ENCODE results near the gene CHD6. TPM values are rescaled to one million over a fixed set of nuclear protein-coding genes. Genes with fewer than 3 reads are reported as not detected.
A peak's percentile ranks its signal among the peaks of the same experiment; 100 is the strongest.

The CHD6 gene
- total RNA-seq, 1 donor from 2014 or later: 114 TPM

- no peak overlapping the region for H3K4me3 Mint-ChIP-seq (ENCODE audit: low read depth)
- no peak for TF ChIP-seq CTCF (IDR thresholded peaks at IDR 0.05; ENCODE audit: unreplicated experiment)
- H3K4me1 Mint-ChIP-seq (ENCODE audit: low read depth): peaks cover 20% of the 10 kb centered on the region
- DNase-seq (ENCODE audit: low spot score, unreplicated experiment): no peak
- peak overlapping the region; percentile 77 for H3K27ac Mint-ChIP-seq
- peaks cover 31% of the 10 kb centered on the region for H3K36me3 Mint-ChIP-seq (ENCODE audit: insufficient read depth)
- H3K27me3 Mint-ChIP-seq: no peaks in the 10 kb centered on the region
- no peaks in the 10 kb centered on the region for H3K9me3 Mint-ChIP-seq (ENCODE audit: low read depth)
Observed at GRCh38 chr20:41476013-41476441, 142.2 kb downstream of the CHD6 start.

- no peak for DNase-seq (ENCODE audit: low spot score, unreplicated experiment)
- no peak for TF ChIP-seq CTCF (IDR thresholded peaks at IDR 0.05; ENCODE audit: unreplicated experiment)
- H3K9me3 Mint-ChIP-seq (ENCODE audit: low read depth): no peaks in the 10 kb centered on the region
- no peak overlapping the region for H3K4me3 Mint-ChIP-seq (ENCODE audit: low read depth)
- peaks cover 32% of the 10 kb centered on the region for H3K36me3 Mint-ChIP-seq (ENCODE audit: insufficient read depth)
- H3K4me1 Mint-ChIP-seq (ENCODE audit: low read depth): peaks cover 20% of the 10 kb centered on the region
- H3K27ac Mint-ChIP-seq: peak overlapping the region; percentile 77
- no peaks in the 10 kb centered on the region for H3K27me3 Mint-ChIP-seq
Observed at GRCh38 chr20:41475503-41475902, 142.7 kb downstream of the CHD6 start.

- Mint-ChIP-seq H3K9me3 (ENCODE audit: low read depth) (peaks cover 4% of the 10 kb centered on the region), H3K4me3 (ENCODE audit: low read depth) (no peak overlapping the region), H3K4me1 (ENCODE audit: low read depth) (peaks cover 5% of the 10 kb centered on the region), H3K36me3 (ENCODE audit: insufficient read depth) (peaks cover 42% of the 10 kb centered on the region), H3K27ac (no peak overlapping the region), H3K27me3 (no peaks in the 10 kb centered on the region)
- TF ChIP-seq CTCF (IDR thresholded peaks at IDR 0.05; ENCODE audit: unreplicated experiment): no peak
- no peak for DNase-seq (ENCODE audit: low spot score, unreplicated experiment)
Observed at GRCh38 chr20:41470362-41471095, 147.6 kb downstream of the CHD6 start.

GRCh38 chr20:41469868-41470267, 148.3 kb downstream of the CHD6 start:
- H3K27me3 Mint-ChIP-seq: no peaks in the 10 kb centered on the region
- DNase-seq (ENCODE audit: low spot score, unreplicated experiment): no peak
- H3K4me3 Mint-ChIP-seq (ENCODE audit: low read depth): no peak overlapping the region
- H3K9me3 Mint-ChIP-seq (ENCODE audit: low read depth): peaks cover 10% of the 10 kb centered on the region
- H3K27ac Mint-ChIP-seq: no peak overlapping the region
- H3K36me3 Mint-ChIP-seq (ENCODE audit: insufficient read depth): peaks cover 48% of the 10 kb centered on the region
- no peak for TF ChIP-seq CTCF (IDR thresholded peaks at IDR 0.05; ENCODE audit: unreplicated experiment)
- no peaks in the 10 kb centered on the region for H3K4me1 Mint-ChIP-seq (ENCODE audit: low read depth)

GRCh38 chr20:41468994-41469600, 149.1 kb downstream of the CHD6 start:
- Mint-ChIP-seq H3K9me3 (ENCODE audit: low read depth) (peaks cover 14% of the 10 kb centered on the region), H3K27me3 (no peaks in the 10 kb centered on the region), H3K36me3 (ENCODE audit: insufficient read depth) (peaks cover 55% of the 10 kb centered on the region), H3K4me3 (ENCODE audit: low read depth) (no peak overlapping the region), H3K27ac (peak overlapping the region; percentile 82), H3K4me1 (ENCODE audit: low read depth) (no peaks in the 10 kb centered on the region)
- TF ChIP-seq CTCF (IDR thresholded peaks at IDR 0.05; ENCODE audit: unreplicated experiment): no peak
- no peak for DNase-seq (ENCODE audit: low spot score, unreplicated experiment)
